Measurements from ENCODE around the gene POLR3E.
"Not testable (repeated sequence)": the region's sequence is repeated elsewhere in the genome, so short reads cannot be mapped to it uniquely, and the experiment has no call there.

The POLR3E gene

GRCh38 chr16:22293137-22294106, 3.8 kb upstream of the POLR3E start:
- DNase-seq: no peak

- DNase-seq: no peak
Measured at GRCh38 chr16:22296225-22297113, 740 bp upstream of the POLR3E start.

GRCh38 chr16:22297871-22298733, 893 bp downstream of the POLR3E start:
- DNase-seq: peak; percentile 47

GRCh38 chr16:22299036-22299435, 1.8 kb downstream of the POLR3E start:
- no peak for DNase-seq

GRCh38 chr16:22300427-22301071, 3.3 kb downstream of the POLR3E start:
- peak; percentile 20 for DNase-seq

- not testable (repeated sequence) for DNase-seq
Measured at GRCh38 chr16:22301423-22301822, 4.2 kb downstream of the POLR3E start.

GRCh38 chr16:22302776-22303363, 5.7 kb downstream of the POLR3E start:
- no peak for DNase-seq

- no peak for DNase-seq
Measured at GRCh38 chr16:22304411-22304810, 7.2 kb downstream of the POLR3E start.

GRCh38 chr16:22306788-22307187, 9.6 kb downstream of the POLR3E start:
- DNase-seq: no peak

- DNase-seq: no peak
Measured at GRCh38 chr16:22307838-22308237, 10.6 kb downstream of the POLR3E start.

- no peak for DNase-seq
Measured at GRCh38 chr16:22308824-22309520, 11.8 kb downstream of the POLR3E start.

- DNase-seq: no peak
Measured at GRCh38 chr16:22311520-22311919, 14.3 kb downstream of the POLR3E start.

- DNase-seq: no peak
Measured at GRCh38 chr16:22312897-22313781, 15.9 kb downstream of the POLR3E start.

GRCh38 chr16:22313876-22314470, 16.8 kb downstream of the POLR3E start:
- no peak for DNase-seq

- no peak for DNase-seq
Measured at GRCh38 chr16:22314661-22315626, 17.7 kb downstream of the POLR3E start.

GRCh38 chr16:22315979-22316378, 18.8 kb downstream of the POLR3E start:
- DNase-seq: no peak

GRCh38 chr16:22316411-22316811, 19.2 kb downstream of the POLR3E start:
- no peak for DNase-seq

- DNase-seq: no peak
Measured at GRCh38 chr16:22317001-22317530, 19.9 kb downstream of the POLR3E start.

Measured in activated effector memory CD4-positive, alpha-beta T cell treated with Interleukin-2 at 50 U/mL for 16 hours (primary cell).